HCT116 (cell line): ENCODE measurements around the gene NEK7. TPM values are rescaled to one million over a fixed set of nuclear protein-coding genes. Genes with fewer than 3 reads are reported as not detected.

Experiments used
- ATAC-seq: fragments of 200-7000 bp; cut with Tn5 transposase; 2 replicates; pipeline ENCODE4 v1.9.1; 2020; ENCODE audit warnings: mild to moderate bottlenecking, moderate library complexity
- BruUV-seq: library from RNA; stranded (reverse); fragments of 400-500 nt; replicated peaks from 2 replicates; lab custom pipeline; 2021; lab: Mats Ljungman, UMichigan
- CTCF ChIA-PET: fragments of 300-600 bp; sonication (Branson Sonifier 250); formaldehyde crosslinking; loops from one replicate; lab custom pipeline; 2021; ENCODE audit warnings: antibody characterized with exemption; lab: Charles Lee
- POLR2A ChIA-PET: fragments of 300-600, 350-600 bp; sonication (Branson Sonifier 250); formaldehyde crosslinking; loops from one replicate; lab custom pipeline; 2021; ENCODE audit warnings: antibody characterized with exemption; lab: Charles Lee
- RAD21 ChIA-PET, 2 experiments: fragments of 300-600 bp; sonication (Branson Sonifier 250); formaldehyde crosslinking; loops; one replicate each; lab custom pipeline; 2023; ENCODE audit warnings: low total read pairs in 2 of 2; ENCODE audit not compliant: uncharacterized antibody in 2 of 2, unreplicated experiment in 2 of 2, low non-redundant PET in 1 of 2; lab: Charles Lee
- DNase-seq: peaks from one replicate; pipeline ENCODE4 v3.0.0-alpha.2; 2010; ENCODE audit warnings: low read depth, low spot score
- H2AFZ ChIP-seq: fragments of 200-600 bp; shearing (Covaris generic), sonication (generic); 2 replicates; pipeline ENCODE4 v1.6.1; 2017; ENCODE audit warnings: low read depth, mixed run types, mixed read lengths, antibody characterized with exemption, low read length; ENCODE audit not compliant: poor library complexity, severe bottlenecking
- H3K27ac ChIP-seq: 2 replicates; pipeline ENCODE4 v1.5.1; 2012; ENCODE audit warnings: low read depth, low read length
- H3K27me3 ChIP-seq: fragments of 200-600 bp; sonication (generic); 2 replicates; pipeline ENCODE4 v1.6.1; 2016; ENCODE audit warnings: mixed run types, low read length, mixed read lengths; ENCODE audit not compliant: insufficient read depth
- H3K36me3 ChIP-seq, 2 experiments: fragments of 200-500 bp in 1 of 2; fragments of 200-600 bp in 1 of 2; sonication (Bioruptor generic) in 1 of 2; sonication (generic) in 1 of 2; 2 replicates each; pipeline versions ENCODE4 v1.5.1 to v1.6.1; 2014 to 2016; ENCODE audit warnings: low read length in 2 of 2, inconsistent platforms in 1 of 2, mixed read lengths in 1 of 2, mixed run types in 1 of 2; ENCODE audit not compliant: insufficient read depth in 2 of 2, control insufficient read depth in 1 of 2
- H3K4me1 ChIP-seq, 2 experiments: fragments of 200-600 bp in 1 of 2; sonication (generic) in 1 of 2; 2 replicates each; pipeline versions ENCODE4 v1.5.1 to v1.6.1; 2012 to 2017; ENCODE audit warnings: low read length in 2 of 2, inconsistent platforms in 1 of 2, mild to moderate bottlenecking in 1 of 2, mixed read lengths in 1 of 2, mixed run types in 1 of 2, moderate library complexity in 1 of 2; ENCODE audit not compliant: insufficient read depth in 2 of 2, control insufficient read depth in 1 of 2
- H3K4me2 ChIP-seq: fragments of 200-600 bp; sonication (generic); 2 replicates; pipeline ENCODE4 v1.6.1; 2017; ENCODE audit warnings: mixed run types, low read length, mixed read lengths
- H3K4me3 ChIP-seq, 2 experiments: fragments of 200-600 bp in 1 of 2; sonication (generic) in 1 of 2; replicated peaks in 1 of 2; 2 replicates each; pipeline ENCODE4 v1.5.1; 2011 to 2016; ENCODE audit warnings: low read length in 2 of 2, control low read depth in 1 of 2, low read depth in 1 of 2, mild to moderate bottlenecking in 1 of 2, mixed read lengths in 1 of 2, mixed run types in 1 of 2
- H3K79me2 ChIP-seq: fragments of 200-600 bp; sonication (generic); 2 replicates; pipeline ENCODE4 v1.6.1; 2017; ENCODE audit warnings: mild to moderate bottlenecking, mixed run types, low read length, moderate library complexity, mixed read lengths; ENCODE audit not compliant: insufficient read depth
- H3K9ac ChIP-seq: fragments of 200-600 bp; sonication (generic); 2 replicates; pipeline ENCODE4 v1.6.1; 2016; ENCODE audit warnings: low read length, mixed read lengths
- H3K9me2 ChIP-seq: fragments of 200-600 bp; sonication (generic), shearing (Covaris generic); 2 replicates; pipeline ENCODE4 v1.6.1; 2017; ENCODE audit warnings: mixed run types, mild to moderate bottlenecking, moderate library complexity; ENCODE audit not compliant: insufficient read depth
- H3K9me3 ChIP-seq, 2 experiments: fragments of 200-500 bp in 1 of 2; fragments of 200-600 bp in 1 of 2; sonication (Bioruptor generic) in 1 of 2; sonication (generic) in 1 of 2; 2 replicates each; pipeline ENCODE4 v1.6.1; 2014 to 2017; ENCODE audit warnings: low read length in 2 of 2, mixed read lengths in 2 of 2, inconsistent platforms in 1 of 2, low read depth in 1 of 2, mild to moderate bottlenecking in 1 of 2, mixed run types in 1 of 2, moderate library complexity in 1 of 2; ENCODE audit not compliant: control insufficient read depth in 1 of 2, insufficient read depth in 1 of 2
- H4K20me1 ChIP-seq: fragments of 200-600 bp; sonication (generic), shearing (Covaris generic); 2 replicates; pipeline ENCODE4 v1.6.1; 2017; ENCODE audit warnings: mixed run types, mild to moderate bottlenecking, moderate library complexity; ENCODE audit not compliant: insufficient read depth
- CBX3 ChIP-seq: IDR thresholded peaks from 2 replicates; pipeline ENCODE4 v1.6.1; 2012; ENCODE audit warnings: low read depth
- EGR1 ChIP-seq: IDR thresholded peaks from 2 replicates; pipeline ENCODE4 v1.6.1; 2012; ENCODE audit warnings: low read depth
- ELF1 ChIP-seq: IDR thresholded peaks from 2 replicates; pipeline ENCODE4 v1.6.1; 2012; ENCODE audit warnings: low read depth, borderline replicate concordance
- EZH2 ChIP-seq: fragments of 200-600 bp; sonication (generic); IDR thresholded peaks from 2 replicates; pipeline ENCODE4 v1.6.1; 2017; ENCODE audit warnings: antibody characterized with exemption, mixed run types
- EZH2phosphoT487 ChIP-seq: fragments of 200-600 bp; IDR thresholded peaks from 2 replicates; pipeline ENCODE4 v1.6.1; 2018; ENCODE audit warnings: antibody characterized with exemption, borderline replicate concordance
- JUND ChIP-seq: IDR thresholded peaks from 2 replicates; pipeline ENCODE4 v1.6.1; 2012
- POLR2AphosphoS5 ChIP-seq: IDR thresholded peaks from 2 replicates; pipeline ENCODE4 v1.6.1; 2011; ENCODE audit warnings: mild to moderate bottlenecking, low read depth, low read length, moderate library complexity
- RAD21 ChIP-seq: IDR thresholded peaks from 2 replicates; pipeline ENCODE4 v1.6.1; 2012; ENCODE audit warnings: low read depth, mild to moderate bottlenecking
- SIN3A ChIP-seq: IDR thresholded peaks from 2 replicates; pipeline ENCODE4 v1.6.1; 2012; ENCODE audit warnings: low read depth
- TCF7L2 ChIP-seq: IDR thresholded peaks from 2 replicates; pipeline ENCODE4 v1.7.0; 2011; ENCODE audit warnings: borderline replicate concordance, inconsistent platforms; ENCODE audit not compliant: insufficient read depth, insufficient read length; ENCODE audit errors: extremely low read depth
- YY1 ChIP-seq: IDR thresholded peaks from 2 replicates; pipeline ENCODE4 v1.6.1; 2011; ENCODE audit warnings: low read length, low read depth, moderate library complexity, mild to moderate bottlenecking; ENCODE audit not compliant: insufficient replicate concordance; ENCODE audit errors: extremely low read depth
- ZNF274 ChIP-seq: fragments of 200-500 bp; sonication (Bioruptor generic); IDR thresholded peaks from 2 replicates; pipeline ENCODE4 v1.6.1; 2014; ENCODE audit warnings: mild to moderate bottlenecking, low read depth, low read length, inconsistent platforms
- intact Hi-C: fragments of 100-400 bp; cut with micrococcal nuclease; formaldehyde crosslinking; loops from 2 replicates; pipeline ENCODE4 v1.10.0; 2022
- total RNA-seq: library from RNA; stranded (reverse); gene quantifications from one replicate; pipeline ENCODE4 v1.2.1, GENCODE V29; 2021; ENCODE audit not compliant: unreplicated experiment
- TF ChIP-seq, protein P1 (sequence below): IDR thresholded peaks from 2 replicates; pipeline ENCODE4 v1.6.1; 2012; ENCODE audit warnings: low read depth
- TF ChIP-seq, protein P2 (sequence below): IDR thresholded peaks from 2 replicates; pipeline ENCODE4 v1.6.1; 2012
- TF ChIP-seq, protein P3 (sequence below), 3 experiments: fragments of 200-600 bp in 1 of 3; sonication (generic) in 1 of 3; IDR thresholded peaks in 2 of 3; conservative IDR thresholded peaks in 1 of 3; 2 replicates each; pipeline ENCODE4 v1.5.1; 2012 to 2017; ENCODE audit warnings: low read depth in 2 of 3, low read length in 2 of 3, antibody characterized with exemption in 1 of 3, borderline replicate concordance in 1 of 3, control low read depth in 1 of 3, mild to moderate bottlenecking in 1 of 3, mixed read lengths in 1 of 3, mixed run types in 1 of 3, moderate library complexity in 1 of 3; ENCODE audit not compliant: insufficient read depth in 1 of 3

The NEK7 gene
- total RNA-seq, 1 experiment from 2014 or later, result 33.0 TPM

DNA sequence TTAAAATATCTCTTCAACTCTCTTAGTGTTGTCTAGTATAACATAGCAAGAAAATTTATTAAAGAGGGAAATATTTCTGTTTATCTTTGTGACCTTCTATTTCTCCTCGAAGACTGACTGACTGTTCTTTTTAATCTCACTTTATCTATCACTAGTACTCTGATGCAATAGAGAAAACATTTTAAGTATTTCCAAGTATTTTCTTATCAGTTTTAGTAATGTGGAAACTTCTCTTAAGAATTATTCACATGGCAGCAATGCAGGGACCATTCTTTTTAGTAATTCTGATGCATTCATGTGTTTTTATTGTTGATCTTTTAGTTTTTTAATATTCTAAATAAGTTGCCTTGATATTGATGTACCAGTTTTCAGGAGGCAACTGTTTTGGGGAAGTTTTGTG lies 115.7 kb downstream of the NEK7 start (continued):
- TF ChIP-seq, protein P1, sequence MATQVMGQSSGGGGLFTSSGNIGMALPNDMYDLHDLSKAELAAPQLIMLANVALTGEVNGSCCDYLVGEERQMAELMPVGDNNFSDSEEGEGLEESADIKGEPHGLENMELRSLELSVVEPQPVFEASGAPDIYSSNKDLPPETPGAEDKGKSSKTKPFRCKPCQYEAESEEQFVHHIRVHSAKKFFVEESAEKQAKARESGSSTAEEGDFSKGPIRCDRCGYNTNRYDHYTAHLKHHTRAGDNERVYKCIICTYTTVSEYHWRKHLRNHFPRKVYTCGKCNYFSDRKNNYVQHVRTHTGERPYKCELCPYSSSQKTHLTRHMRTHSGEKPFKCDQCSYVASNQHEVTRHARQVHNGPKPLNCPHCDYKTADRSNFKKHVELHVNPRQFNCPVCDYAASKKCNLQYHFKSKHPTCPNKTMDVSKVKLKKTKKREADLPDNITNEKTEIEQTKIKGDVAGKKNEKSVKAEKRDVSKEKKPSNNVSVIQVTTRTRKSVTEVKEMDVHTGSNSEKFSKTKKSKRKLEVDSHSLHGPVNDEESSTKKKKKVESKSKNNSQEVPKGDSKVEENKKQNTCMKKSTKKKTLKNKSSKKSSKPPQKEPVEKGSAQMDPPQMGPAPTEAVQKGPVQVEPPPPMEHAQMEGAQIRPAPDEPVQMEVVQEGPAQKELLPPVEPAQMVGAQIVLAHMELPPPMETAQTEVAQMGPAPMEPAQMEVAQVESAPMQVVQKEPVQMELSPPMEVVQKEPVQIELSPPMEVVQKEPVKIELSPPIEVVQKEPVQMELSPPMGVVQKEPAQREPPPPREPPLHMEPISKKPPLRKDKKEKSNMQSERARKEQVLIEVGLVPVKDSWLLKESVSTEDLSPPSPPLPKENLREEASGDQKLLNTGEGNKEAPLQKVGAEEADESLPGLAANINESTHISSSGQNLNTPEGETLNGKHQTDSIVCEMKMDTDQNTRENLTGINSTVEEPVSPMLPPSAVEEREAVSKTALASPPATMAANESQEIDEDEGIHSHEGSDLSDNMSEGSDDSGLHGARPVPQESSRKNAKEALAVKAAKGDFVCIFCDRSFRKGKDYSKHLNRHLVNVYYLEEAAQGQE, result no peak

DNA sequence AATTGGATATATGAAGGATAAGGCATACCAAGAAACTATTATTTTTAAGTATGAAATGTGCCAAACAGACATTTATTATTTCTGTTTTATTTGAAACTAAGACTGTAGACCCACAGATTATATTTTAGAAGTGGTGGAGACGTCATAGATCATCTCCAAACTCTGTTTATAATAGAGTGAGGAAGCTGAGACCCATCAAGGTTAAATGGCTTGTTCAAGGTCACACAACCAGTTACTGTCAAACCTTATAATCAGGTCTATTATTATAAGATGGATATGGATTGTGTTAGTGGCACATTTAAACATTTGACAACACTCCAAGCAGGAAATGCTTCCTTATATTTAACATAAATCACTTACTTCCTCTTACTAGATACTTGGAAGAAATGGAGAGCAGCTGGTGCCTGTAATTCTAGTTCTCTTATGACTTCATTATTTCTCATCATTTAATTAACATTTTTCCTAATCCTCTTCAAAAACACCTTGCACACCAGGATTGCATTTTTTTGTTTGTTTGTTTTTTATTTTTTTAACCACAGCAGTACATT lies 117.0 kb downstream of the NEK7 start:
- Histone ChIP-seq H3K4me2 (no peak overlapping the region), H3K4me1 (no peaks in the 10 kb centered on the region), H3K9ac (no peak overlapping the region), H4K20me1 (no peaks in the 10 kb centered on the region), H3K9me3 (no peaks in the 10 kb centered on the region)
- no TSS peak for BruUV-seq
- TF ChIP-seq CBX3, result no peak
- TF ChIP-seq EZH2, result no peak
- no peak for TF ChIP-seq ZNF274
- TF ChIP-seq, protein P2, sequence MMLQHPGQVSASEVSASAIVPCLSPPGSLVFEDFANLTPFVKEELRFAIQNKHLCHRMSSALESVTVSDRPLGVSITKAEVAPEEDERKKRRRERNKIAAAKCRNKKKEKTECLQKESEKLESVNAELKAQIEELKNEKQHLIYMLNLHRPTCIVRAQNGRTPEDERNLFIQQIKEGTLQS, result no peak
- TF ChIP-seq SIN3A, result no peak
- no peak for TF ChIP-seq EGR1
- TF ChIP-seq JUND, result no peak
- no peak for TF ChIP-seq EZH2phosphoT487
- no peak for TF ChIP-seq POLR2AphosphoS5
- no peak for TF ChIP-seq YY1
- TF ChIP-seq, protein P3, sequence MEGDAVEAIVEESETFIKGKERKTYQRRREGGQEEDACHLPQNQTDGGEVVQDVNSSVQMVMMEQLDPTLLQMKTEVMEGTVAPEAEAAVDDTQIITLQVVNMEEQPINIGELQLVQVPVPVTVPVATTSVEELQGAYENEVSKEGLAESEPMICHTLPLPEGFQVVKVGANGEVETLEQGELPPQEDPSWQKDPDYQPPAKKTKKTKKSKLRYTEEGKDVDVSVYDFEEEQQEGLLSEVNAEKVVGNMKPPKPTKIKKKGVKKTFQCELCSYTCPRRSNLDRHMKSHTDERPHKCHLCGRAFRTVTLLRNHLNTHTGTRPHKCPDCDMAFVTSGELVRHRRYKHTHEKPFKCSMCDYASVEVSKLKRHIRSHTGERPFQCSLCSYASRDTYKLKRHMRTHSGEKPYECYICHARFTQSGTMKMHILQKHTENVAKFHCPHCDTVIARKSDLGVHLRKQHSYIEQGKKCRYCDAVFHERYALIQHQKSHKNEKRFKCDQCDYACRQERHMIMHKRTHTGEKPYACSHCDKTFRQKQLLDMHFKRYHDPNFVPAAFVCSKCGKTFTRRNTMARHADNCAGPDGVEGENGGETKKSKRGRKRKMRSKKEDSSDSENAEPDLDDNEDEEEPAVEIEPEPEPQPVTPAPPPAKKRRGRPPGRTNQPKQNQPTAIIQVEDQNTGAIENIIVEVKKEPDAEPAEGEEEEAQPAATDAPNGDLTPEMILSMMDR (IDR thresholded peaks at IDR 0.05 in 2 of 3, conservative IDR thresholded peaks at IDR 0.05 in 1 of 3; ENCODE audit: borderline replicate concordance in 1 of 3, insufficient read depth in 1 of 3, low read depth in 2 of 3, low read length in 2 of 3), result no peak
- no peak for TF ChIP-seq RAD21
- no peak for TF ChIP-seq ELF1
- no peak for TF ChIP-seq TCF7L2
- TF ChIP-seq, all 23 proteins: peak for 0
- Histone ChIP-seq H3K4me3 (no peak overlapping the region), H3K9me2 (no peaks in the 10 kb centered on the region), H3K27ac (no peak overlapping the region), H3K79me2 (no peaks in the 10 kb centered on the region), H2AFZ (no peak overlapping the region), H3K36me3 (no peaks in the 10 kb centered on the region), H3K27me3 (no peaks in the 10 kb centered on the region)
- ChIA-PET CTCF (no interaction called here), RAD21 (no interaction called here), POLR2A (no interaction called here)
- DNase-seq, result no peak
- intact Hi-C loops, result no loop called here
- no peak for ATAC-seq
